Hematopoietic multipotent progenitor cell (in vitro differentiated cells): ENCODE data around the gene ARL6IP1. TPM values are rescaled to one million over a fixed set of nuclear protein-coding genes. Genes with fewer than 3 reads are reported as not detected.

Experiments used
- DNase-seq, 3 donors: peaks; one replicate each; pipeline ENCODE4 v3.0.0-alpha.2; 2011 to 2015; ENCODE audit warnings: low read depth in 2 of 3, low spot score in 2 of 3
- total RNA-seq: library from RNA; depleted of rRNA; stranded (reverse); fragments of >200 nt; gene quantifications from one replicate; pipeline ENCODE4 v1.2.3, GENCODE V29; 2012

The ARL6IP1 gene
- 225 TPM for total RNA-seq

GRCh38 chr16:18801145-18801972 lies at the start of gene ARL6IP1:
Gene ARL6IP1 (minus strand): TSS chr16:18801549. CDS start chr16:18801466, 83 bp downstream.
- DNase-seq, result peak; percentile 98 to 100 (median 100)

GRCh38 chr16:18846416-18846815 lies 45.1 kb upstream of the ARL6IP1 start:
- DNase-seq, result no peak

GRCh38 chr16:18842565-18842964 lies 41.2 kb upstream of the ARL6IP1 start:
- no peak for DNase-seq

GRCh38 chr16:18841833-18842525 lies 40.6 kb upstream of the ARL6IP1 start:
- DNase-seq, result no peak

- DNase-seq, result no peak
Measured at GRCh38 chr16:18839555-18839954, 38.2 kb upstream of the ARL6IP1 start.

- no peak for DNase-seq
Measured at GRCh38 chr16:18836702-18837101, 35.4 kb upstream of the ARL6IP1 start.

- peak in 1 of 3 donors; percentile 48 for DNase-seq
Measured at GRCh38 chr16:18834864-18835263, 33.5 kb upstream of the ARL6IP1 start.

- no peak for DNase-seq
Measured at GRCh38 chr16:18833707-18834505, 32.6 kb upstream of the ARL6IP1 start.

- DNase-seq, result no peak
Measured at GRCh38 chr16:18832613-18833012, 31.3 kb upstream of the ARL6IP1 start.

GRCh38 chr16:18832006-18832405 lies 30.7 kb upstream of the ARL6IP1 start:
- DNase-seq, result no peak

GRCh38 chr16:18829251-18829650 lies 27.9 kb upstream of the ARL6IP1 start:
- DNase-seq, result no peak

- no peak for DNase-seq
Measured at GRCh38 chr16:18827890-18828289, 26.5 kb upstream of the ARL6IP1 start.

- no peak for DNase-seq
Measured at GRCh38 chr16:18816286-18816685, 14.9 kb upstream of the ARL6IP1 start.

- DNase-seq, result no peak
Measured at GRCh38 chr16:18811925-18812324, 10.6 kb upstream of the ARL6IP1 start.

- no peak for DNase-seq
Measured at GRCh38 chr16:18809165-18809564, 7.8 kb upstream of the ARL6IP1 start.

GRCh38 chr16:18805257-18805773 lies 4.0 kb upstream of the ARL6IP1 start:
- no peak for DNase-seq

GRCh38 chr16:18804540-18804939 lies 3.2 kb upstream of the ARL6IP1 start:
- DNase-seq, result no peak

- peak in 2 of 3 donors; percentile 41 to 50 for DNase-seq
Measured at GRCh38 chr16:18803569-18804462, 2.5 kb upstream of the ARL6IP1 start.

GRCh38 chr16:18802767-18803343 lies 1.5 kb upstream of the ARL6IP1 start:
- no peak for DNase-seq

- no peak for DNase-seq
Measured at GRCh38 chr16:18800775-18801144, 589 bp downstream of the ARL6IP1 start.
